Tibial nerve (tissue), 4 donors: ENCODE data around the gene LMO7.
"Not testable (repeated sequence)": the region's sequence is repeated elsewhere in the genome, so short reads cannot be mapped to it uniquely, and the experiment has no call there.

Experiments
- CTCF ChIP-seq, 5 experiments: fragments of 200-600 bp in 3 of 5; fragments of 450-650 bp in 2 of 5; sonication (generic) in 3 of 5; IDR thresholded peaks; one replicate each; pipeline ENCODE4 v1.5.1; 2016 to 2019; ENCODE audit warnings: antibody characterized with exemption in 5 of 5, mild to moderate bottlenecking in 3 of 5, moderate library complexity in 2 of 5
- EP300 ChIP-seq, 2 donors: sonication (generic); formaldehyde crosslinking; IDR thresholded peaks; one replicate each; pipeline ENCODE4 v1.6.1; 2017; ENCODE audit warnings: antibody characterized with exemption in 2 of 2, mild to moderate bottlenecking in 1 of 2
- POLR2A ChIP-seq, 2 donors: fragments of 450-650 bp; IDR thresholded peaks; one replicate each; pipeline ENCODE4 v1.6.1; 2017; ENCODE audit warnings: antibody characterized with exemption in 2 of 2, mild to moderate bottlenecking in 2 of 2, moderate library complexity in 2 of 2

- not testable (repeated sequence) for TF ChIP-seq EP300, POLR2A (IDR thresholded peaks at IDR 0.05)
- peak; percentile 91 to 93 (median 92) for TF ChIP-seq CTCF (IDR thresholded peaks at IDR 0.05)
These were observed 59.8 kb downstream of the LMO7 start for GRCh38 chr13:75695908-75696307.
